ENCODE measurements around the gene DLGAP5. TPM values are rescaled to one million over a fixed set of nuclear protein-coding genes. Genes with fewer than 3 reads are reported as not detected.

DLGAP5 gene
- total and polyA plus RNA-seq, 2 donors (not counting 1 experiment from before 2014, with no cell fraction given) = 8.1 to 10.5 TPM

GRCh38 chr14:55238019-55238680 is 46.8 kb upstream of the DLGAP5 start:
- H3K9ac ChIP-seq (ENCODE audit: insufficient read depth, low read length) = no peak overlapping the region
- peaks cover 2% of the 10 kb centered on the region for H3K27me3 ChIP-seq (ENCODE audit: control insufficient read depth, insufficient read depth, low read length)
- H3K9me3 ChIP-seq (ENCODE audit: control insufficient read depth, insufficient read depth, low read depth, low read length) = no peaks in the 10 kb centered on the region
- no peak for DNase-seq (ENCODE audit: low read depth in 2 of 2)
- no peak overlapping the region for H3K27ac ChIP-seq (ENCODE audit: insufficient read depth, low read length)
- H3K79me2 ChIP-seq (ENCODE audit: control insufficient read depth, insufficient read depth, low read length) = no peaks in the 10 kb centered on the region
- TF ChIP-seq EZH2 (IDR thresholded peaks at IDR 0.05; ENCODE audit: low read length, missing control alignments) (no peak), CTCF (conservative IDR thresholded peaks at IDR 0.05 in 1 of 2, IDR thresholded peaks at IDR 0.05 in 1 of 2; ENCODE audit: low read depth in 1 of 2, low read length in 2 of 2) (no peak)
- H3K36me3 ChIP-seq (ENCODE audit: control insufficient read depth, insufficient read depth, low read length) = no peaks in the 10 kb centered on the region
- no peaks in the 10 kb centered on the region for H4K20me1 ChIP-seq (ENCODE audit: control insufficient read depth, extremely low read depth, insufficient read depth, low read length)
- H3K4me2 ChIP-seq (ENCODE audit: extremely low read depth, insufficient read depth, low read length) = no peak overlapping the region
- no peak overlapping the region for H3K4me3 ChIP-seq (replicated peaks in 1 of 4; ENCODE audit: control extremely low read depth in 1 of 4, insufficient read depth in 1 of 4, low read depth in 3 of 4, low read length in 4 of 4)
- H2AFZ ChIP-seq (ENCODE audit: low read length) = no peak overlapping the region
- H3K4me1 ChIP-seq (ENCODE audit: control insufficient read depth, extremely low read depth, insufficient read depth, low read length) = no peaks in the 10 kb centered on the region

DNA sequence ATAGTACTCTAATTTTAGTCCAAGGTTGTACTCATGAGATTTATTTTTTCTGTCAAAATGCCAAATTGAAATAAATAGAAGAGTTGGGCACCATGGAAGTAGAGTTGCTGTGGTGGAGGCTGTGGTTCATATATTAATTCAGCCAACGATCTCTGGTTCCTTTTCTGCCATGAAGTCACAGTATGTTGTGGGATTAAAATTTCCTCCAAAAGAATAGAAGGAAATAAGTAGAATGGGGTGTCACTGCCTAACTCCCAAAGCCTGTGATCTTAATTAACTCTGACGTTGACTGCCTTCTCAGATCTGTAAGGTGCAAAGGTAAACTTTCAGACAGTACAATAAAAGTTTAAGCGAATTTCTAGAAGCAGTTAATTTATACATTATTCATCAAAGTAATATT is 42.2 kb upstream of the DLGAP5 start:
- Histone ChIP-seq H3K4me2 (ENCODE audit: extremely low read depth, insufficient read depth, low read length) (no peak overlapping the region), H4K20me1 (ENCODE audit: control insufficient read depth, extremely low read depth, insufficient read depth, low read length) (no peaks in the 10 kb centered on the region)
- DNase-seq (ENCODE audit: low read depth in 2 of 2) = no peak

GRCh38 chr14:55228261-55228660 is 36.9 kb upstream of the DLGAP5 start:
- Histone ChIP-seq H3K4me3 (replicated peaks in 1 of 4; ENCODE audit: control extremely low read depth in 1 of 4, insufficient read depth in 1 of 4, low read depth in 3 of 4, low read length in 4 of 4) (no peak overlapping the region), H3K27me3 (ENCODE audit: control insufficient read depth, insufficient read depth, low read length) (peaks cover 14% of the 10 kb centered on the region), H3K9ac (ENCODE audit: insufficient read depth, low read length) (no peak overlapping the region), H3K36me3 (ENCODE audit: control insufficient read depth, insufficient read depth, low read length) (no peaks in the 10 kb centered on the region), H3K9me3 (ENCODE audit: control insufficient read depth, insufficient read depth, low read depth, low read length) (no peaks in the 10 kb centered on the region), H3K4me2 (ENCODE audit: extremely low read depth, insufficient read depth, low read length) (no peak overlapping the region), H3K4me1 (ENCODE audit: control insufficient read depth, extremely low read depth, insufficient read depth, low read length) (no peaks in the 10 kb centered on the region), H2AFZ (ENCODE audit: low read length) (no peak overlapping the region), H4K20me1 (ENCODE audit: control insufficient read depth, extremely low read depth, insufficient read depth, low read length) (no peaks in the 10 kb centered on the region), H3K79me2 (ENCODE audit: control insufficient read depth, insufficient read depth, low read length) (no peaks in the 10 kb centered on the region), H3K27ac (ENCODE audit: insufficient read depth, low read length) (no peak overlapping the region)
- TF ChIP-seq CTCF (conservative IDR thresholded peaks at IDR 0.05 in 1 of 2, IDR thresholded peaks at IDR 0.05 in 1 of 2; ENCODE audit: low read depth in 1 of 2, low read length in 2 of 2) (no peak), EZH2 (IDR thresholded peaks at IDR 0.05; ENCODE audit: low read length, missing control alignments) (no peak)
- DNase-seq (ENCODE audit: low read depth in 2 of 2) = no peak

More for the DNA sequence above, 42.2 kb upstream of the DLGAP5 start:
- TF ChIP-seq EZH2 (IDR thresholded peaks at IDR 0.05; ENCODE audit: low read length, missing control alignments) (no peak), CTCF (conservative IDR thresholded peaks at IDR 0.05 in 1 of 2, IDR thresholded peaks at IDR 0.05 in 1 of 2; ENCODE audit: low read depth in 1 of 2, low read length in 2 of 2) (no peak)
- no peak overlapping the region for H3K9ac ChIP-seq (ENCODE audit: insufficient read depth, low read length)
- no peaks in the 10 kb centered on the region for H3K36me3 ChIP-seq (ENCODE audit: control insufficient read depth, insufficient read depth, low read length)
- no peaks in the 10 kb centered on the region for H3K9me3 ChIP-seq (ENCODE audit: control insufficient read depth, insufficient read depth, low read depth, low read length)
- H3K79me2 ChIP-seq (ENCODE audit: control insufficient read depth, insufficient read depth, low read length) = no peaks in the 10 kb centered on the region
- H3K27ac ChIP-seq (ENCODE audit: insufficient read depth, low read length) = no peak overlapping the region
- H3K27me3 ChIP-seq (ENCODE audit: control insufficient read depth, insufficient read depth, low read length) = peaks cover 16% of the 10 kb centered on the region
- H2AFZ ChIP-seq (ENCODE audit: low read length) = no peak overlapping the region
- H3K4me1 ChIP-seq (ENCODE audit: control insufficient read depth, extremely low read depth, insufficient read depth, low read length) = no peaks in the 10 kb centered on the region
- no peak overlapping the region for H3K4me3 ChIP-seq (replicated peaks in 1 of 4; ENCODE audit: control extremely low read depth in 1 of 4, insufficient read depth in 1 of 4, low read depth in 3 of 4, low read length in 4 of 4)
